GM21360 (cell line): ENCODE results near the gene WFDC6.
"Not testable (repeated sequence)": the region's sequence is repeated elsewhere in the genome, so short reads cannot be mapped to it uniquely, and the experiment has no call there.

Experiments used
- ATAC-seq: cut with Tn5 transposase; IDR thresholded peaks from one replicate; pipeline ENCODE4 v1.9.1; 2021; ENCODE audit warnings: mild to moderate bottlenecking, moderate library complexity; ENCODE audit not compliant: unreplicated experiment

WFDC6 gene

DNA sequence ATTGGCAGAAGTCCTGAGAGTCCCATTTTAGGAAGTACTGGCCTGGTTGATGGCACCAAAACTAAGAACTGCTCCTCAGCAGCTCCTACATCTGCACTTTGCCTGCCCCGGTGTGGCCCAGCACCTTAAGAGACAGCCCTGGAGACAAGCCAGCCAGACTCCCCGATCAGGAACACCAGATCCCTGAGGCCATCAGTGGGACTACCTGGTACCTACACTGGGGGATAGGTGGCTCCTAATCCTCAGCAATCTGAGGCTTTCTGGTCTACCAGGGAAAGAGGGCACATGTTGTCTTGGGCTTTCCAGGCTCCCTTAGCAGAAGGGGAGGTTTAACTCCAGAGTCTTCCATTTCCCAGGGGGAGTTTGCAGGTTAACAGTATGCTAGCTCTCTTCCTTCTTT is at the start of gene WFDC6:
TSS of gene WFDC6 (minus strand) at position 101 of the 400 bp plus-strand sequence. CDS start at position 26, 75 bp downstream.
- ATAC-seq = no peak

- no peak for ATAC-seq
These were observed 49.5 kb upstream of the WFDC6 start for GRCh38 chr20:45588800-45589199.

- not testable (repeated sequence) for ATAC-seq
These were observed 46.7 kb upstream of the WFDC6 start for GRCh38 chr20:45585986-45586385.

GRCh38 chr20:45584294-45584693 is 45.0 kb upstream of the WFDC6 start:
- not testable (repeated sequence) for ATAC-seq

- no peak for ATAC-seq
These were observed 44.2 kb upstream of the WFDC6 start for GRCh38 chr20:45583502-45583901.

- no peak for ATAC-seq
These were observed 42.4 kb upstream of the WFDC6 start for GRCh38 chr20:45581702-45582101.

DNA sequence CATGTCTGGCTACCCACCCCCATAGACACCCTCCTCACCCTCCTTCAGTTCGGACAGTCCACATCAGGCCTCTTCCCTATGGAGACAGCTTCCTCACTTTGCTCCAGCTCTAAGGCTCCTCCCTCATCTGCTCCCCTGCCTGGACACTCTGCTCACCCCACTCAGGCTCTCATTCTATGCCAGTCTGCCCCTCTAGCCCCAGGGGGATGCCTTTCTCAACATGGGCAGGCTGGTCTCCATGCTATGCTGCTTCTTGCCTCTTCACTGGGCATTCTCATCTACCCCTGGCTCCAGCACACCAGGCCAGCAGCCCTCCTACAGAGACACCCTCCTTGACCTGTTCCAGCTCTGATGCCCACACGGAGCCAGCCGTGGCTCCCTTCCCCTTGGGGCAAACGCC is 39.9 kb upstream of the WFDC6 start, which contains the start of gene WFDC8:
TSS of gene WFDC8 (minus strand) at position 101 of the 400 bp plus-strand sequence. CDS start at position 64, 37 bp downstream.
- no peak for ATAC-seq

DNA sequence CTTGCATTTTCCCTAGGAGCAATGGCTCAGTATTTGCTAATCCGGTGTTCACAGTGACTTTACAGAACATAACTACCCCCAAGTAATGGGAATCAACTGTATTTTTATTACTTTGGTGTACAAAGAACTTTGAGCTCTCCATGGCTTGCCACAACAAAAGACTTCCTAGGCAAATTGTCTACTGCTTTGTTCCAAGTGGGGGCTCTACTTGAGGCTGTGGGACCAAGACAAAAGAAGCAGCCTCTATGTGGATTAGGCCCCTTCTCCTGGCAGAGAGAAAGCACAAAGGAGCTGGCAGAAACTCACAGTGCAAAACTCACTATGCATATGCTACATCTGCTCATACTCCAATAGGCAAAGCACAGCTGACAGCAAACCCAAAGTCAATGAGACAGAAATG is 38.9 kb upstream of the WFDC6 start:
- ATAC-seq = no peak

GRCh38 chr20:45576995-45577394 is 37.7 kb upstream of the WFDC6 start:
- no peak for ATAC-seq

GRCh38 chr20:45575931-45576330 is 36.6 kb upstream of the WFDC6 start:
- no peak for ATAC-seq

GRCh38 chr20:45569650-45570049 is 30.4 kb upstream of the WFDC6 start:
- ATAC-seq = not testable (repeated sequence)

GRCh38 chr20:45564760-45565276 is 25.5 kb upstream of the WFDC6 start:
- no peak for ATAC-seq

GRCh38 chr20:45555198-45555597 is 15.9 kb upstream of the WFDC6 start:
- ATAC-seq = no peak

GRCh38 chr20:45552456-45552855 is 13.2 kb upstream of the WFDC6 start:
- ATAC-seq = no peak

- no peak for ATAC-seq
These were observed 11.5 kb upstream of the WFDC6 start for GRCh38 chr20:45550765-45551164.

GRCh38 chr20:45548410-45548809 is 9.1 kb upstream of the WFDC6 start:
- ATAC-seq = no peak

DNA sequence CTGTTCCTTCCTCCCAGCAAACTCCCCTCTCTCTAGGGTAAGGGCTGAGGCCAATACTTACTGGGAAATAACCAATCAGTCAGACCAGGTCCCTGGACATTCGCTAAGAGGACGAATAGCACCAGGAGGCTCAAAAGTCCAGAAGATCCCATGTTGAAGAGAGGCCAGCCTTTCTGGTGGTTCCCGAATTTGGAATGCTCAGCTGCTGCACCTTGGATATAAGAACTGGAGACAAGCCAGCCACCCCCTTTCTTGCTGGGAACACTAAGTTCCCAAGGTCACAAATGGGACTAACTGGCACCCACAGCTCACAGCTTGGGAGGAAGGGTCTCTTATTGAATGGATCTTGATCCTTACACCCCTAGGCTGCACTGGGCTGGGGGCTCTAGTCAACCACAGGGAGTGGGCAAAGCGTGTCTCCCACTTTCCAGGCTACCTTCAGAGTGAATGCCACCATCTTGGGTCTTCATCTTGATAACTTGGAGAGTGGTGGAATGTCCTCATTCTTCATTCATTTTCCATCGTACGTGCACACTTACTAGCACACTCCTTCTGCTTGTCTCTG is 8.0 kb upstream of the WFDC6 start, which contains the start of gene EPPIN:
TSS of gene EPPIN (minus strand) at position 196 of the 565 bp plus-strand sequence. CDS start at position 152, 44 bp downstream.
- ATAC-seq = no peak

- ATAC-seq = no peak
These were observed 6.6 kb upstream of the WFDC6 start for GRCh38 chr20:45545754-45546453.

DNA sequence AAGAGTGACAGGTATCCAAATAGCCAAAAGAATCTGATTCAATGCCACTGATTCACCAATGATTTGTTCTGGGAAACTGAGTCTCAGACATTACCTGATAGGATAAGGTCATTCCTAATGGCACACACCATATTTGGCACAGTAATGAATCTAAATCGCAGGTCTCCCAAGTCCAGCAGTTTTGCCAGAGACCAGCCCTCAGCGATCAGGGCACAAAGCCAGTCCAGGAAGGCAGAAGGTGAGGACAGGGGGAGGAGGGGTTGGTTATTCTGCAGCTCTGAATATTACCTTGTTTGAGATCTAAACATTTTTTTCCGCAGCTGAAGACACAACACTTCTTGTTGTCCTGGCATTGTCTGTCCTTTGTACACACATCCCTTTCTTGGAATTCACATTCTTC is 6.1 kb upstream of the WFDC6 start:
- no peak for ATAC-seq

GRCh38 chr20:45538209-45538799 is 978 bp downstream of the WFDC6 start:
- no peak for ATAC-seq

DNA sequence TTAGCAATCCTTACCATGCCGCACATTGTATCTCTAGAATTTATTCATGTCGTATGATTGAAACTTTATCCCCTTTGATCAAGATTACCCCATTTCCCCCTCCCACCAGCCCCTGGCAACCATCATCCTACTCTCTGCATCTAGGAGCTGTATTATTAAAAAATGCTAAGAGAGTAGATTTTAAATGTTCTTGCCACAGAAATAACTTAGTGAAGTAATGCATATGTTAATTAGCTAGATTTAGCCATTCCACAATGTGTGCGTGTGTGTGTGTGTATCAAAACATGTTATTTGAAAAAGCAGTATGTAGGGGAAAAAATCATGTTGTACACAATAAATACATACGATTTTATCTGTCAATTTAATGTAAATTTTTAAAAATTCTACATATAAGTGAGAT is 12.0 kb downstream of the WFDC6 start:
- no peak for ATAC-seq

GRCh38 chr20:45523821-45524220 is 15.5 kb downstream of the WFDC6 start:
- ATAC-seq = no peak
